Tibial nerve (tissue), 4 donors: Measurements from ENCODE around the gene GSN. TPM values are rescaled to one million over a fixed set of nuclear protein-coding genes. Genes with fewer than 3 reads are reported as not detected.

Source experiments
- DNase-seq, 2 donors: peaks; one replicate each; pipeline ENCODE4 v3.0.0-alpha.2; 2019; ENCODE audit warnings: low spot score in 2 of 2
- H3K27ac ChIP-seq, 4 donors: fragments of 200-600 bp; sonication (generic) in 3 of 4; one replicate each; pipeline ENCODE4 v1.5.1; 2017 to 2019; ENCODE audit warnings: mild to moderate bottlenecking in 1 of 4
- H3K27me3 ChIP-seq, 2 donors: fragments of 200-600 bp; sonication (generic) in 1 of 2; one replicate each; pipeline versions ENCODE4 v1.5.1 to v1.6.0; 2017 to 2019
- H3K36me3 ChIP-seq, 3 donors: fragments of 200-600 bp; sonication (generic); one replicate each; pipeline ENCODE4 v1.5.1; 2018 to 2019
- H3K4me1 ChIP-seq, 4 donors: fragments of 200-600 bp; sonication (generic) in 3 of 4; one replicate each; pipeline ENCODE4 v1.5.1; 2017 to 2019
- H3K4me3 ChIP-seq, 4 donors: fragments of 200-600 bp; sonication (generic) in 3 of 4; one replicate each; pipeline ENCODE4 v1.5.1; 2017 to 2019; ENCODE audit warnings: mild to moderate bottlenecking in 1 of 4, moderate library complexity in 1 of 4
- H3K9me3 ChIP-seq, 4 donors: fragments of 200-600 bp; sonication (generic) in 3 of 4; one replicate each; pipeline ENCODE4 v1.5.1; 2017 to 2019
- EP300 ChIP-seq, 2 donors: sonication (generic); formaldehyde crosslinking; IDR thresholded peaks; one replicate each; pipeline ENCODE4 v1.6.1; 2017; ENCODE audit warnings: antibody characterized with exemption in 2 of 2, mild to moderate bottlenecking in 1 of 2
- POLR2A ChIP-seq, 2 donors: fragments of 450-650 bp; IDR thresholded peaks; one replicate each; pipeline ENCODE4 v1.6.1; 2017; ENCODE audit warnings: antibody characterized with exemption in 2 of 2, mild to moderate bottlenecking in 2 of 2, moderate library complexity in 2 of 2
- WGBS, 2 donors: methylation state at CpG; one replicate each; pipeline ENCODE4 v1.1.5; 2018; 5-methylcytosine and 5-hydroxymethylcytosine counted together
- total RNA-seq, 4 donors: library from RNA; depleted of rRNA; stranded (reverse); fragments of >200 nt; gene quantifications; one replicate each; pipeline ENCODE4 v1.1.0, GENCODE V29; 2016
- TF ChIP-seq, protein P1 (sequence below), 5 experiments: fragments of 200-600 bp in 3 of 5; fragments of 450-650 bp in 2 of 5; sonication (generic) in 3 of 5; IDR thresholded peaks; one replicate each; pipeline ENCODE4 v1.5.1; 2016 to 2019; ENCODE audit warnings: antibody characterized with exemption in 5 of 5, mild to moderate bottlenecking in 3 of 5, moderate library complexity in 2 of 5

Gene GSN
- total RNA-seq, 4 donors from 2014 or later = 1,899 to 6,678 (median 4,539) TPM

DNA sequence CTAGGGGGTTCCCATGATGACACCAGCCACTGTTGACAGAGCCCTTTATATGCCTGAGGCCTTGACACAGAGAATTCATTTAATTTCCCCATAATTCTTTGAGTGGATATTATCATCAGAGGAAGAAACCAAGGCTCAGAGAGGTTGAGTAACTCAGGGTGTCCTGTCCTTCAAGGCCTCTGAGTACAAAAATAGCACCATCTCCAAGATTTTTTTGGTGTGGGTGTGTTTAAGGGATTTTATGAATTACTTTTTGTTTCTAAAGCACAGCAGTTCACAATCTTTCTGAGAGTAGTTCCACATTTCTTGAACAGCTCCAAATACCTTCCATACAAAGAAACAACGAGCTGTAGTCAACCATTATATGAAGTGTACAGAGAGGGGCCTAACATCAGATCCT is 6.2 kb upstream of the GSN start:
- TF ChIP-seq, protein P1, sequence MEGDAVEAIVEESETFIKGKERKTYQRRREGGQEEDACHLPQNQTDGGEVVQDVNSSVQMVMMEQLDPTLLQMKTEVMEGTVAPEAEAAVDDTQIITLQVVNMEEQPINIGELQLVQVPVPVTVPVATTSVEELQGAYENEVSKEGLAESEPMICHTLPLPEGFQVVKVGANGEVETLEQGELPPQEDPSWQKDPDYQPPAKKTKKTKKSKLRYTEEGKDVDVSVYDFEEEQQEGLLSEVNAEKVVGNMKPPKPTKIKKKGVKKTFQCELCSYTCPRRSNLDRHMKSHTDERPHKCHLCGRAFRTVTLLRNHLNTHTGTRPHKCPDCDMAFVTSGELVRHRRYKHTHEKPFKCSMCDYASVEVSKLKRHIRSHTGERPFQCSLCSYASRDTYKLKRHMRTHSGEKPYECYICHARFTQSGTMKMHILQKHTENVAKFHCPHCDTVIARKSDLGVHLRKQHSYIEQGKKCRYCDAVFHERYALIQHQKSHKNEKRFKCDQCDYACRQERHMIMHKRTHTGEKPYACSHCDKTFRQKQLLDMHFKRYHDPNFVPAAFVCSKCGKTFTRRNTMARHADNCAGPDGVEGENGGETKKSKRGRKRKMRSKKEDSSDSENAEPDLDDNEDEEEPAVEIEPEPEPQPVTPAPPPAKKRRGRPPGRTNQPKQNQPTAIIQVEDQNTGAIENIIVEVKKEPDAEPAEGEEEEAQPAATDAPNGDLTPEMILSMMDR (IDR thresholded peaks at IDR 0.05) = no peak
- no peak for TF ChIP-seq EP300 (IDR thresholded peaks at IDR 0.05)
- 48 to 50% methylated on average over 1 of the region's 1 CpG for WGBS, 2 donors
- Histone ChIP-seq H3K36me3 (no peaks in the 10 kb centered on the region), H3K27me3 (no peaks in the 10 kb centered on the region), H3K27ac (peak overlapping the region; percentile 14 to 83 (median 56)), H3K4me3 (no peak overlapping the region), H3K9me3 (no peaks in the 10 kb centered on the region), H3K4me1 (peaks cover 0 to 38% (median 10%) of the 10 kb centered on the region in 4 donors)
- DNase-seq = no peak

DNA sequence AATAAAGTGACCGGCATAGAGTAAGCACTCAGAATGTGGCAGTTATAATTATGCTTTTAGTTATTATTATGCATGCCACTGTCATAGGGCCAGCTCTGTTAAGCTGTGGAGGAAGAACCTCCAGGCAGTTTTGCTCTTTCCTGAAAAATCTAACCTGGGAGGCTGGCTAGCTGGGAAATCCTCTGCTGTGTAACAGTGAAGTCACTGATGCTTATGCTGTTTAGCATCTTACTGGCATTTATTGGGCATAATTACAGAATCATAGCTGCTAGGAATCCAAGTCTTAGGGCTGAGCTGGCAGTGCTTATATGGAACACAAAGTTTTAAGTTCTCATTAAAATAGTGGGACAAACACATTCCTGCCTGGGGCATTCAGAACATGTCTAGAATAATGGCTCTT is 5.5 kb upstream of the GSN start:
- WGBS, 2 donors = 74 to 81% methylated on average over 1 of the region's 1 CpG
- Histone ChIP-seq H3K4me3 (no peak overlapping the region), H3K4me1 (peaks cover 0 to 45% (median 10%) of the 10 kb centered on the region in 4 donors), H3K9me3 (no peaks in the 10 kb centered on the region), H3K27me3 (no peaks in the 10 kb centered on the region), H3K27ac (peak overlapping the region in 2 of 4 donors; percentile 43 to 74), H3K36me3 (no peaks in the 10 kb centered on the region)
- no peak for TF ChIP-seq EP300 (IDR thresholded peaks at IDR 0.05)
- TF ChIP-seq, protein P1 (IDR thresholded peaks at IDR 0.05) = no peak
- no peak for TF ChIP-seq POLR2A (IDR thresholded peaks at IDR 0.05)
- no peak for DNase-seq

DNA sequence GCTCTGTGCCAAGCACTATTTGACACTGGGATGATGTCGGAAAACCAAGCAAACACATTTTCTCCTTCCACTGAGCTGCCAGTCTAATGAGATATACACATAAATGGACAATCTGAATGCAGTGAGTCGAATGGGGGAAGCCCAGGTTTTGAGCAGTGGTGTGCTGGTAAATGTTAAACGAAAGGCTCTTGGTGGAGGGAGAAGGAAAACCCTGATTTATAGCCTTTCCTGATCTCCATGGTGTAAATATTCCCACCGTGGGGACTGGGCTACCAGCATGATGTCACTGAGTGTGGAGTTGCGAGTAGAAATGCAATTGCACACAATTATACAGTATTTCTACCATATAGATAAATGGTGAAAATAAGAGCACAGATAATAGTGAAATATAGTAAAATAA is 5.0 kb upstream of the GSN start:
- Histone ChIP-seq H3K4me1 (peaks cover 0 to 49% (median 10%) of the 10 kb centered on the region in 4 donors), H3K27me3 (no peaks in the 10 kb centered on the region), H3K9me3 (no peaks in the 10 kb centered on the region), H3K36me3 (no peaks in the 10 kb centered on the region), H3K27ac (peak overlapping the region in 1 of 4 donors; percentile 43), H3K4me3 (no peak overlapping the region)
- 65 to 70% methylated on average over 5 of the region's 5 CpGs for WGBS, 2 donors
- no peak for DNase-seq
- TF ChIP-seq, protein P1 (IDR thresholded peaks at IDR 0.05) = no peak
- no peak for TF ChIP-seq POLR2A (IDR thresholded peaks at IDR 0.05)
- TF ChIP-seq EP300 (IDR thresholded peaks at IDR 0.05) = no peak

DNA sequence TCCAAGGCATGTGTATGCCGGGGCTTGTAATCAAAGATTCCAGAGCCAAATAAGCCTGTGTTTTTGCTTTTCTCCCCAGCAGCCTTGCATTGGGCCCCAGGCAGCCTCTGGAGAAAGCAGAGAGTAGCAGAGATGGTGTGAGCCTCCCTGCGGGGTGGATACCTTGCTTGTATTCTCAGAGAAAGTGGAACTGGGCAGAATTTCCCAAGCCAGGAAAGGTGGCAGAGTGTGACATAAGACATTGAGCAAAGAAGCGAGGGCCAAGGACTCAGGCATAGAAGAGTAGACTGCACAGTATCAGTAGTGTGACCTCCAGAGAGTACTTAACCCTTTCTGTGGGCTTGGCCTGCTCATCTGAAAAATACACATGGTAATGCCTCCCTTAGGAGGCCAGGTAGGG is 1.6 kb upstream of the GSN start:
- Histone ChIP-seq H3K4me3 (no peak overlapping the region), H3K27me3 (no peaks in the 10 kb centered on the region), H3K27ac (peak overlapping the region in 2 of 4 donors; percentile 98 to 99), H3K4me1 (peaks cover 0 to 57% (median 18%) of the 10 kb centered on the region in 4 donors), H3K36me3 (no peaks in the 10 kb centered on the region), H3K9me3 (no peaks in the 10 kb centered on the region)
- no peak for DNase-seq
- WGBS, 2 donors = 75 to 84% methylated on average over 3 of the region's 3 CpGs
- no peak for TF ChIP-seq EP300 (IDR thresholded peaks at IDR 0.05)
- TF ChIP-seq, protein P1 (IDR thresholded peaks at IDR 0.05) = no peak
- TF ChIP-seq POLR2A (IDR thresholded peaks at IDR 0.05) = no peak

DNA sequence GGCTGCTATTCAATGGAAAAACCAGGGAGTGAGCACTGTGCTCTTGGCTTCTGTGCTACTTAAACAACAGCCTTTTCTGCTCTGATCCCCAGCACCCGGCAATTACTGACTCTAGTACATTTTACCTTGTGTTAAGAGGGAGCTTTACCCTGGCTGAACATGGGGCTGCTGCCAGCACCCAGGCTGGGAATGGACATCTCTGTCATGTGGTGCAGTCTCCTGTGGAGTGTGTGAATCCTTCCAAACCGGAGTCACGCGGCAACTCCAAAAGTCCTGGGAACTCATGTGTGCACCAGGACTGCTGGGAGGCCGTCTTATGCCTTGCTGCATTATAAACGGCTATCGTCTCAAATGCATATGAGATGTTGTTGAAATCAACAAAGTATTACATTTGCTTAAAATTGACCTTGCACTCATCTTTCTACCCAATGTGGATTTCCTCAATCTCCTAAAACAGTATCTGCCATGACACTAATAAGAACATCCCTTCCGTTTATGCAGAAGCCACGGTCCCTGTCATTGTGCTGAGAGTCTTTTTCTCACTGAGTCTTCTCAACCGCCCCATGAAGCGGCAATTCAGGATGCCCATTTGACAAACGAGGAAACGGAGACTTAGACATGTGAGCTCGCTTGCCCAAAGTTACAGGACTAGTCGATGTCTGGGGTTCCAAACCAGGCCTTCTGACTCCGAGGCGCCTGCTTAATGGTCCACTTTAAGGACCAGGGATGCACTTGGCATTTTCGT is 884 bp upstream of the GSN start:
- no peaks in the 10 kb centered on the region for H3K36me3 ChIP-seq
- H3K27me3 ChIP-seq = no peaks in the 10 kb centered on the region
- TF ChIP-seq POLR2A (IDR thresholded peaks at IDR 0.05) (no peak), EP300 (IDR thresholded peaks at IDR 0.05) (no peak)
- TF ChIP-seq, protein P1 (IDR thresholded peaks at IDR 0.05) = no peak
- 69 to 75% methylated on average over 18 of the region's 18 CpGs for WGBS, 2 donors
- peaks cover 0 to 57% (median 20%) of the 10 kb centered on the region in 4 donors for H3K4me1 ChIP-seq
- peak overlapping the region; percentile 65 to 94 (median 87) for H3K4me3 ChIP-seq
- H3K27ac ChIP-seq = peak overlapping the region; percentile 85 to 99 (median 96)
- H3K9me3 ChIP-seq = no peaks in the 10 kb centered on the region
- peak in 1 of 2 donors; percentile 41 for DNase-seq
